PC-3 (cell line): ENCODE measurements around the gene C1D. TPM values are rescaled to one million over a fixed set of nuclear protein-coding genes. Genes with fewer than 3 reads are reported as not detected.
A peak's percentile ranks its signal among the peaks of the same experiment; 100 is the strongest.

Experiments used
- ATAC-seq: fragments of 200-7000 bp; cut with Tn5 transposase; 2 replicates; pipeline ENCODE4 v1.9.1; 2020; ENCODE audit warnings: mild to moderate bottlenecking, moderate library complexity
- BruUV-seq: library from RNA; stranded (reverse); fragments of 400-500 nt; replicated peaks from 2 replicates; lab custom pipeline; 2021; lab: Mats Ljungman, UMichigan
- CTCF ChIA-PET: fragments of 300-600 bp; sonication (Branson Sonifier 250); formaldehyde crosslinking; loops from one replicate; lab custom pipeline; 2022; ENCODE audit warnings: antibody characterized with exemption; lab: Charles Lee
- POLR2A ChIA-PET: fragments of 300-600 bp; sonication (Branson Sonifier 250); formaldehyde crosslinking; loops from one replicate; lab custom pipeline; 2022; ENCODE audit warnings: antibody characterized with exemption; ENCODE audit not compliant: unreplicated experiment; lab: Charles Lee
- DNase-seq: peaks from one replicate; pipeline ENCODE4 v3.0.0-alpha.2; 2015
- H2AFZ ChIP-seq: fragments of 300-600 bp; sonication (generic); 2 replicates; pipeline ENCODE4 v1.6.0; 2016; ENCODE audit warnings: antibody characterized with exemption, low read length
- H3F3A ChIP-seq: fragments of 300-600 bp; sonication (generic); one replicate; pipeline ENCODE4 v1.6.0; 2017; ENCODE audit warnings: antibody characterized with exemption, low read length, control low read depth, mild to moderate bottlenecking; ENCODE audit not compliant: unreplicated experiment
- H3K27ac ChIP-seq: fragments of 300-600 bp; sonication (generic); 2 replicates; pipeline ENCODE4 v1.5.1; 2016; ENCODE audit warnings: mild to moderate bottlenecking, low read length
- H3K27me3 ChIP-seq: fragments of 300-600 bp; sonication (generic); 2 replicates; pipeline ENCODE4 v1.6.1; 2016; ENCODE audit warnings: low read length, mixed read lengths
- H3K36me3 ChIP-seq: fragments of 300-600 bp; sonication (generic); 2 replicates; pipeline ENCODE4 v1.6.1; 2016; ENCODE audit warnings: low read depth, mixed run types, low read length, mixed read lengths
- H3K4me1 ChIP-seq: fragments of 300-600 bp; sonication (generic); 2 replicates; pipeline ENCODE4 v1.5.1; 2016; ENCODE audit warnings: low read length; ENCODE audit not compliant: insufficient read depth
- H3K4me2 ChIP-seq: fragments of 300-600 bp; sonication (generic); 2 replicates; pipeline ENCODE4 v1.6.0; 2016; ENCODE audit warnings: low read length
- H3K4me3 ChIP-seq: fragments of 300-600 bp; sonication (generic); 2 replicates; pipeline ENCODE4 v1.5.1; 2016; ENCODE audit warnings: mild to moderate bottlenecking, low read length, mixed read lengths
- H3K79me2 ChIP-seq: fragments of 300-600 bp; sonication (generic); 2 replicates; pipeline ENCODE4 v1.6.1; 2017; ENCODE audit warnings: low read length, mixed read lengths
- H3K9ac ChIP-seq: fragments of 300-600 bp; sonication (generic); 2 replicates; pipeline ENCODE4 v1.6.0; 2016; ENCODE audit warnings: mild to moderate bottlenecking, low read length
- H3K9me2 ChIP-seq: fragments of 300-600 bp; sonication (generic); replicated peaks from 2 replicates; pipeline ENCODE4 v1.6.1; 2016; ENCODE audit warnings: mixed run types, low read length, mixed read lengths
- H3K9me3 ChIP-seq: fragments of 300-600 bp; sonication (generic); 2 replicates; pipeline ENCODE4 v1.6.1; 2016; ENCODE audit warnings: low read length, mixed read lengths
- H4K20me1 ChIP-seq: fragments of 300-600 bp; sonication (generic); 2 replicates; pipeline ENCODE4 v1.6.1; 2016; ENCODE audit warnings: low read length, mixed read lengths
- CTCF ChIP-seq: fragments of 300-600 bp; sonication (generic); conservative IDR thresholded peaks from 2 replicates; pipeline ENCODE4 v1.5.1; 2017; ENCODE audit warnings: antibody characterized with exemption, low read depth, mild to moderate bottlenecking, low read length
- EZH2 ChIP-seq: fragments of 300-600 bp; sonication (generic); IDR thresholded peaks from one replicate; pipeline ENCODE4 v1.6.1; 2017; ENCODE audit warnings: antibody characterized with exemption, mild to moderate bottlenecking, low read length; ENCODE audit not compliant: unreplicated experiment
- EZH2phosphoT487 ChIP-seq: fragments of 300-600 bp; sonication (generic); IDR thresholded peaks from 2 replicates; pipeline ENCODE4 v1.6.1; 2018; ENCODE audit warnings: mild to moderate bottlenecking, antibody characterized with exemption, low read length, borderline replicate concordance
- intact Hi-C: fragments of 100-400 bp; cut with micrococcal nuclease; formaldehyde crosslinking; loops from 2 replicates; pipeline ENCODE4 v1.9.0; 2023
- total RNA-seq: library from RNA; depleted of rRNA; stranded (reverse); fragments of >200 nt; gene quantifications from 2 replicates; pipeline ENCODE4 v1.2.3, GENCODE V29; 2014

C1D gene
- total RNA-seq, 1 experiment from 2014 or later: 19.1 TPM

GRCh38 chr2:68030529-68030928, 32.3 kb downstream of the C1D start:
- Histone ChIP-seq H3K4me2 (no peak overlapping the region), H3K4me3 (no peak overlapping the region), H4K20me1 (no peaks in the 10 kb centered on the region), H3K27ac (no peak overlapping the region), H3K9ac (no peak overlapping the region), H3K4me1 (peaks cover 14% of the 10 kb centered on the region), H2AFZ (no peak overlapping the region), H3K9me3 (no peaks in the 10 kb centered on the region), H3F3A (no peaks in the 10 kb centered on the region), H3K36me3 (no peaks in the 10 kb centered on the region), H3K9me2 (no peaks in the 10 kb centered on the region), H3K27me3 (no peaks in the 10 kb centered on the region), H3K79me2 (no peaks in the 10 kb centered on the region)
- DNase-seq: no peak
- intact Hi-C loops: loop anchor here (5.0 to 10.0 kb wide), 3 partner anchors 556 to 1598 kb away; partner anchors contain the start of gene ETAA1
- TF ChIP-seq EZH2 (no peak), EZH2phosphoT487 (no peak), CTCF (no peak)
- no peak for ATAC-seq
- no TSS peak for BruUV-seq
- POLR2A ChIA-PET: interaction anchor here (0.6 to 0.7 kb wide), 3 partner anchors 12 to 204 kb away, joined by 4 to 19 read pairs (median 5); no protein-coding TSS in a partner anchor
- CTCF ChIA-PET: interaction anchor here (1.1 to 1.9 kb wide), 3 partner anchors 168 to 297 kb away, joined by 3 to 5 read pairs (median 4); no protein-coding TSS in a partner anchor

- no peak overlapping the region for H3K4me3 ChIP-seq
- POLR2A ChIA-PET: no interaction called here
- intact Hi-C loops: no loop called here
- H3K36me3 ChIP-seq: no peaks in the 10 kb centered on the region
- H3K4me1 ChIP-seq: peaks cover 14% of the 10 kb centered on the region
- no peak overlapping the region for H3K9ac ChIP-seq
- TF ChIP-seq CTCF: no peak
- no peaks in the 10 kb centered on the region for H3F3A ChIP-seq
- BruUV-seq: no TSS peak
- H3K27me3 ChIP-seq: no peaks in the 10 kb centered on the region
- H3K4me2 ChIP-seq: no peak overlapping the region
- ATAC-seq (no peak), DNase-seq (peak; percentile 25)
- CTCF ChIA-PET: no interaction called here
- H3K9me3 ChIP-seq: no peaks in the 10 kb centered on the region
- H3K27ac ChIP-seq: no peak overlapping the region
- no peaks in the 10 kb centered on the region for H3K9me2 ChIP-seq
- no peak overlapping the region for H2AFZ ChIP-seq
- H4K20me1 ChIP-seq: no peaks in the 10 kb centered on the region
- H3K79me2 ChIP-seq: no peaks in the 10 kb centered on the region
These were observed 34.8 kb downstream of the C1D start for GRCh38 chr2:68027959-68028358.

GRCh38 chr2:68024450-68024849, 38.4 kb downstream of the C1D start:
- CTCF ChIA-PET: no interaction called here
- intact Hi-C loops: no loop called here
- H3K9me2 ChIP-seq: no peaks in the 10 kb centered on the region

More at GRCh38 chr2:68024450-68024849, 38.4 kb downstream of the C1D start:
- no peak overlapping the region for H3K4me2 ChIP-seq
- TF ChIP-seq EZH2phosphoT487 (no peak), CTCF (no peak), EZH2 (no peak)
- H3K4me3 ChIP-seq: no peak overlapping the region
- POLR2A ChIA-PET: no interaction called here
- H3K79me2 ChIP-seq: no peaks in the 10 kb centered on the region
- peaks cover 8% of the 10 kb centered on the region; the same call in 1 of the 2 replicates for H3K4me1 ChIP-seq
- H3K9ac ChIP-seq: no peak overlapping the region
- ATAC-seq (no peak), DNase-seq (no peak)
- no peaks in the 10 kb centered on the region for H3K27me3 ChIP-seq
- H3F3A ChIP-seq: no peaks in the 10 kb centered on the region
- no peaks in the 10 kb centered on the region for H3K36me3 ChIP-seq
- BruUV-seq: no TSS peak
- no peaks in the 10 kb centered on the region for H3K9me3 ChIP-seq
- no peak overlapping the region for H3K27ac ChIP-seq
- no peak overlapping the region for H2AFZ ChIP-seq
- H4K20me1 ChIP-seq: no peaks in the 10 kb centered on the region
